Nephron (organoid): ENCODE results near the gene PERCC1.

Source experiments
- H3K27ac Mint-ChIP-seq, 3 experiments: 2 replicates each; pipeline ENCODE4 v1.8.0; 2020; ENCODE audit warnings: mixed read lengths in 3 of 3, mild to moderate bottlenecking in 2 of 3, moderate library complexity in 1 of 3
- H3K27me3 Mint-ChIP-seq: 2 replicates; pipeline ENCODE4 v1.8.0; 2021; ENCODE audit warnings: low read depth, mild to moderate bottlenecking, moderate library complexity, mixed read lengths
- H3K36me3 Mint-ChIP-seq: 2 replicates; pipeline ENCODE4 v1.8.0; 2020; ENCODE audit warnings: low read depth, mixed read lengths
- H3K4me1 Mint-ChIP-seq: 2 replicates; pipeline ENCODE4 v1.8.0; 2020; ENCODE audit warnings: mixed read lengths
- H3K4me3 Mint-ChIP-seq, 3 experiments: 2 replicates each; pipeline ENCODE4 v1.8.0; 2020; ENCODE audit warnings: mild to moderate bottlenecking in 3 of 3, mixed read lengths in 3 of 3, moderate library complexity in 2 of 3
- H3K9me3 Mint-ChIP-seq: 2 replicates; pipeline ENCODE4 v1.8.0; 2020; ENCODE audit warnings: mixed read lengths
- TF ChIP-seq, protein P1 (sequence below), 3 experiments: fragments of 200-600 bp; sonication (generic); IDR thresholded peaks; one replicate each; pipeline ENCODE4 v1.5.0; 2021; ENCODE audit warnings: antibody characterized with exemption in 3 of 3; ENCODE audit not compliant: unreplicated experiment in 3 of 3

The PERCC1 gene

DNA sequence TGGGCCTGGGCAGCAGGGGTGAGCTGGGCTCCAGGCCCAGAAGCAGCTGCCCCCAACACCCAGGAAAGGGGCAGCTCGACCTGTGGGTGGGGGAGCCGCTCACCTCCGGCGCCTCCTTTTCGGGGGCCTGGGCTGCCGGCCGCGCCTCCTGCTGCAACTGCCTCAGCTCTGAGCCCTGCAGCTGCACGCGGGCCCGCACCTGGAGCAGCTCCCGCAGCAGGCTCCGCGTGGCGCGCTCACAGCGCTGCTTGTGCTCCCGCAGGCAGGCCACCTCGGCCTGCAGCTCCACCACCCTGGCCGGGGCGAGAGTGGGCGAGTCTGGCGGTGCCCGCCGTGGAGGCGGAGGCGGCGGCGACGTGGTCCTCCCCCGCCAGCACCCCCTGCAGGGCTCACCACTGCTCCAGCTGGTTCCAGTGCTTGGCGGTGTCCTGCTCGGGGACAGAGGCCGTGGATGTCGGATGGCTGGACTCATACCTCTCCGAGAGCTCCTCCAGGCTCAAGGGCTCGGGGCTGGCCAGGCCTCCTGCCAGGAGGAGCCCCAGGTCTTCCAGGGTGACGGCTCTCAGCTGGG lies 12.6 kb downstream of the PERCC1 start:
- Mint-ChIP-seq H3K27ac (no peak overlapping the region), H3K27me3 (no peaks in the 10 kb centered on the region), H3K9me3 (no peaks in the 10 kb centered on the region), H3K4me3 (no peak overlapping the region), H3K4me1 (no peaks in the 10 kb centered on the region), H3K36me3 (no peaks in the 10 kb centered on the region)
- TF ChIP-seq, protein P1, sequence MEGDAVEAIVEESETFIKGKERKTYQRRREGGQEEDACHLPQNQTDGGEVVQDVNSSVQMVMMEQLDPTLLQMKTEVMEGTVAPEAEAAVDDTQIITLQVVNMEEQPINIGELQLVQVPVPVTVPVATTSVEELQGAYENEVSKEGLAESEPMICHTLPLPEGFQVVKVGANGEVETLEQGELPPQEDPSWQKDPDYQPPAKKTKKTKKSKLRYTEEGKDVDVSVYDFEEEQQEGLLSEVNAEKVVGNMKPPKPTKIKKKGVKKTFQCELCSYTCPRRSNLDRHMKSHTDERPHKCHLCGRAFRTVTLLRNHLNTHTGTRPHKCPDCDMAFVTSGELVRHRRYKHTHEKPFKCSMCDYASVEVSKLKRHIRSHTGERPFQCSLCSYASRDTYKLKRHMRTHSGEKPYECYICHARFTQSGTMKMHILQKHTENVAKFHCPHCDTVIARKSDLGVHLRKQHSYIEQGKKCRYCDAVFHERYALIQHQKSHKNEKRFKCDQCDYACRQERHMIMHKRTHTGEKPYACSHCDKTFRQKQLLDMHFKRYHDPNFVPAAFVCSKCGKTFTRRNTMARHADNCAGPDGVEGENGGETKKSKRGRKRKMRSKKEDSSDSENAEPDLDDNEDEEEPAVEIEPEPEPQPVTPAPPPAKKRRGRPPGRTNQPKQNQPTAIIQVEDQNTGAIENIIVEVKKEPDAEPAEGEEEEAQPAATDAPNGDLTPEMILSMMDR (IDR thresholded peaks at IDR 0.05; ENCODE audit: unreplicated experiment in 3 of 3), result no peak

GRCh38 chr16:1443980-1444729 lies 13.3 kb downstream of the PERCC1 start, which contains the start of gene CCDC154:
Gene CCDC154 (minus strand): TSS chr16:1444556. CDS start chr16:1444322, 234 bp downstream.
- Mint-ChIP-seq H3K4me3 (no peak within 1 kb of the TSS), H3K27me3 (no peaks in the 10 kb centered on the region), H3K27ac (no peak within 1 kb of the TSS), H3K4me1 (no peaks in the 10 kb centered on the region), H3K36me3 (no peaks in the 10 kb centered on the region), H3K9me3 (no peaks in the 10 kb centered on the region)
- TF ChIP-seq, protein P1 (IDR thresholded peaks at IDR 0.05; ENCODE audit: unreplicated experiment in 3 of 3), result no peak

DNA sequence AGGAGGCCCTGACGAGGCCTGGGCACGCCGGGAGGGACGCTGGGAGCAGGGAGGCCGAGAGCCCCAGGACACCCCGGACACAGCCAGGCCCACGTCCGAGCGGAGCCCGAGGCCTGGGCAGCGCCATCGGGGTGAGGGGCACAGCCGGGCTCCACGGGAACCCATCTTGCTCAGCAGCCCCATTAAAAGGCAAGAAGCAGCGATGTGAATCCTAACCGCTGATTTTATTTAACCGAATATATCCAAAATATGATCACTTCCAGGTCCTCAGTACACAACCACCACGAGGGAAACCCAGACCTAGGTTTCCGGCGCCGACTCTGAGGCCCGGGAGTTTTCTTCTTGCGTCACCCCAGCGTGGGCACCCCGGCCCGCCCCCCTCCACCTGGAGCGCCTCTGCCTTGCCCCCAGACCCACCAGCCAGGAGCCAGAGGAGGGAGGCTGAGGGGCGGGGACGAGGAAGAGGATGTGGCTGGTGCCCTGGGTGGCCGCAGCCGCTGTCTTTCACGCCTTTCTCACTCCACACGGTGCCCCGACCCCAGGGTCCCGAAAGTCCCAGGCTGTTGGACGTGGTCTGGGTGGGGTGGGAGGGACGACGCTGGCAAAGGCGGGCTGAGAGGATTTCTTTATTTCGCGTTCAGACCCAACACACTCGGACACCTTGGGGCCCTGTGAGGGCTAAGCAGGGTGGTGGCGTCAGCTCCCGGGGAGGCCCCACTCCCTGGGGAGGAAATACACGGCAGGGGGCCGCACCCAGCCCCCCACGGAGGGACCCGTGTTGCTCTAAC lies 14.0 kb downstream of the PERCC1 start:
- H3K27me3 Mint-ChIP-seq, result no peaks in the 10 kb centered on the region
- no peak overlapping the region for H3K4me3 Mint-ChIP-seq
- H3K9me3 Mint-ChIP-seq, result no peaks in the 10 kb centered on the region
- TF ChIP-seq, protein P1 (IDR thresholded peaks at IDR 0.05; ENCODE audit: unreplicated experiment in 3 of 3), result no peak
- H3K4me1 Mint-ChIP-seq, result no peaks in the 10 kb centered on the region
- H3K27ac Mint-ChIP-seq, result no peak overlapping the region
- no peaks in the 10 kb centered on the region for H3K36me3 Mint-ChIP-seq

DNA sequence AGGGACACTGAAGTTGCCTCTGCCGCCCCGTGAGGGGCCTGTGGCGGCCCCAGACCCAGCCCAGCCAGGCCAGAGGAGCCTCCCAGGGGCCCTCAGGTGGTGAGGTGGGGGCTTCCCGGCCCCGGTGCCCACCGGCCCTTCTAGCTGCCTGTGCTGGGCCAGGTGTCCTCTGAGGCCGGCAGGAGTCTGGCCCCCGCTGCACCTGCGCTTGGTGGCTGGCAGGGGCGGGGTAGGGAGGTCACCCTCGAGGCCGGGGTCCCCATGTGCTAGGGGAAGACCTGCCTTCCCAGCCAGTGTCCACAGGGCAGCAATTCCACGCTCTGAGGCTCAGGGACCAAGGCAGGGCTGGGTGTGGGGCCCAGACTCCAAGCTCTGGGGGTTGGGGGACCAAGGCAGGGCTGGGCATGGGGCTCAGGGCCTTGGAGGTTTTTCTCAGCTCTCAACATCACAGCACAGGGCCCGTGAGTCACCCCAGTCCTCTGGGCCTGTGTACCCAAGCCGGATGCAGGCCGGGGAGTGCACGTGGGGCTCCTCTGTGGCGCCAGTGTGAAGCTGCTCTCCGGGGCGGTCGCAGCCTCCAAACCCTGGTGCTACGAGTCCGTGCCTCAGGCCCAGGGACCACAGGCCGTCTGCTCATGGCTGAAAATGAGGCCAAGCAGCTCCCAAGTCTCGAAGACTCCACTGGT lies 14.8 kb downstream of the PERCC1 start:
- Mint-ChIP-seq H3K27ac (no peak overlapping the region), H3K4me3 (no peak overlapping the region), H3K4me1 (no peaks in the 10 kb centered on the region), H3K9me3 (no peaks in the 10 kb centered on the region), H3K27me3 (no peaks in the 10 kb centered on the region), H3K36me3 (no peaks in the 10 kb centered on the region)
- TF ChIP-seq, protein P1 (IDR thresholded peaks at IDR 0.05; ENCODE audit: unreplicated experiment in 3 of 3), result no peak

DNA sequence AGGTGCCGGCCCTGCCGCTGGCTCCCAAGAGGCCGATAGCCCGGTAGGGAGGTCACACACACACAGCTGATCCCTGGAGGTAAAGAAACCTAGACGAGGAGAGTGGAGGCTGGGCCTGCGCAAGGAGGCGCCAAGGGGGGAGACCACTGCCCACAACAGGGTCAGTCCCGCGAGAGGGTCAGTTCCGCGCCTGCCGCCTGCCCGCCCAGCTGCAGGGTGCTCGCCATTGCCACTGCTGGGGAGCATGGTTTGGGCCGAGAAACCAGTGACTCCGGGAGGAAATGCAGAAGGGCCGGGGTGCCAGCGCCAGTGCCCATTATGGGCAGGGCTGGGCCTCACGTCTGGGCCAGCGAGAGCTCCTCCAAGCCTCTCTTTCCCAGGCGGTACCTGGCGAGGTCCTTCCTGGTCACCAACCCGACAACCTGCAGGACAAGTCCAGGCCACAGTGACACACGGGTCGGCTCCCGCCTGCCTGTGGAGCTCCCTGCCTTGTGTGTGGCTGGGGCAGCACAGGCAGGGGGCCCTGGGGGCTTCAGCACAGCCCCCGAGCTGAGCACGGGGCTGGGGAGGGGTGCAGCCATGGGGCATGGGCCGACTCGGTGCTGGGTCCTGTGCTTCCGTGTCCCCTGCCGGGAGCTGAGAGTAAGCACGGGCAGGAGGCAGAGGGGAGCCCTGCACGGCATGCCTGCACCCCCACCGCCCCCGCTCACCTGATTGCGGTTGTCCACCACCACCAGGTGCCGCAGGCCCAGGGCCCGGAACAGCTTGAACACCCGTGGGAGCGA lies 15.6 kb downstream of the PERCC1 start:
- Mint-ChIP-seq H3K4me3 (no peak overlapping the region), H3K27ac (no peak overlapping the region), H3K27me3 (no peaks in the 10 kb centered on the region), H3K9me3 (no peaks in the 10 kb centered on the region), H3K4me1 (no peaks in the 10 kb centered on the region), H3K36me3 (peaks cover 2% of the 10 kb centered on the region)
- TF ChIP-seq, protein P1 (IDR thresholded peaks at IDR 0.05; ENCODE audit: unreplicated experiment in 3 of 3), result no peak
